Measurements from ENCODE around the gene PHACTR3. TPM values are rescaled to one million over a fixed set of nuclear protein-coding genes. Genes with fewer than 3 reads are reported as not detected.

The PHACTR3 gene
- total RNA-seq, 2 donors from 2014 or later = not detected

DNA sequence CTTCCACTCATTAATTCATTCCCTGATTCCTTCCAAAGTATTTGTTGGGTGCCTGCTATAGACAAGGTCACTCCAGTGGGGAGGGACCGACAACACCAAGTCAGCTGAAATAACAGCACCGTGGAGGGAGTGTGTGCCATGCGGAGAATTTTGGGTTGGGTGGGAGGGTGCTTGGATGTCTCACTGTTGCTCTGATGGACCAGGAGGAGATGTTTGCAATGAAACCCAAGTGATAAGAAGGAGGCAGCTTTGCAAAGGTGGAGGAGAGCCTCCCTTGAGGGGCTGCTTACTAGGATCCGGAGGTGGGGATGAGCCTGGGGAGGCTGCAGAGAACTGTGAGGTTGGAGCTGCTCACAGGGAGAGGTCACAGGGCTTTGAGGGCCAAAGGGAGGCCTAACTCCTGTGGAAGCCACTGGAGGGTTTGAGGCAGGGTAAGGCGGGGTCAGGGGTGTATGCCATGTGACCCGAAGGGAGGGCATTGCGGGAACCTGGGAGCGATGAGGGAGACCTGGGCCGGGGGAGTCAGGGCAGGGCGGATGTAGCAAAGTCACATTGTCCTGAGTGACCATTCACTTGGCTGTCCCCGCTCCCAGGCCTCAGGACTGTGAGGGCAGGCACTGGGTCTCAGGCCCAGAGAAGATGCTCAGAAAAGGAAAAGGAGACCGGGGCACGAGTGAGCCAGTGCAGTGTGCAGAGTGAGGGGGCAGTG lies 124.5 kb downstream of the PHACTR3 start:
- no peaks in the 10 kb centered on the region for H3K4me1 Mint-ChIP-seq
- no peak overlapping the region for H3K4me3 Mint-ChIP-seq
- H3K27ac Mint-ChIP-seq = no peak overlapping the region
- H3K36me3 Mint-ChIP-seq (ENCODE audit: low read depth) = no peaks in the 10 kb centered on the region
- no peaks in the 10 kb centered on the region for H3K9me3 Mint-ChIP-seq
- ATAC-seq (replicated peaks) = no peak
- peaks cover 13% of the 10 kb centered on the region for H3K27me3 Mint-ChIP-seq

DNA sequence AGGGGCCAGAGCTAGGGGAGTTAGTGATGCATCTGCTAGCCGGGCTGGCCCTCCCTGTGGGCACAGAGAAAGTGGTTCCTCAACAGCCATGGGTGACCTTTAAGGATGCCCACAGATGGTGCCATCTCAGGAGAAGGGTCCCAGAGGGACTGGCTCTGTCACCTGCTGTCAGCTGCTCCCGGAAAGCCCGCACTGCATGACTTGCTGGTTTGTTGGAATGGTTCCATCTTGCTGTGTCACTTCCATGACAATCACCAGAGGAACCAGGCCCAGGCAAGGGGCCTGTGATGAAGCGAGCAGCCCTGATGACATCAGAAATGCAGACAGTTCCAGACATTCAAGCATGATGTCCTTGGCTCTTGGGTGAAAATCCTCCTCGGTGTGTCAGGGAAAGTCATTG lies 125.2 kb downstream of the PHACTR3 start:
- H3K9me3 Mint-ChIP-seq = no peaks in the 10 kb centered on the region
- no peak for ATAC-seq (replicated peaks)
- H3K4me3 Mint-ChIP-seq = no peak overlapping the region
- H3K27ac Mint-ChIP-seq = no peak overlapping the region
- H3K27me3 Mint-ChIP-seq = peaks cover 13% of the 10 kb centered on the region
- H3K36me3 Mint-ChIP-seq (ENCODE audit: low read depth) = no peaks in the 10 kb centered on the region
- no peaks in the 10 kb centered on the region for H3K4me1 Mint-ChIP-seq

DNA sequence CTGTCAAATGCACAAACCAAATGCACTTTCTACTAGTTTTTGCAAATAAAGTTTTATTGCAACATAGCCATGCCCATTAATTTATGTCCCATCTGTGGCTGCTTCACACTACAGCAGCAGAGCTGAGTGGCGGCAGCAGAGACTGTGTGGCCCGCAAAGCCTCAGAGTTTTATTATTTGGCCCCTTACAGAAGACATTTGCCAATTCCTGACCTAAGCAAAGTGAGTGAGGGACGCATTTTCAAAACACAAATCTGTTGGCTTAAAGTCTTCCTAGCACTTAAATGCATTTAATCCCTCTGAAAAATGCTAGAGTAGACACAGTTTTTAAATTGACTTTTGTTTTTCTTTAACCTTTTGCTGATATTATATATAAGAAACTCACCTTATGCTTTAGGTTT lies 126.4 kb downstream of the PHACTR3 start:
- ATAC-seq (replicated peaks) = no peak
- Mint-ChIP-seq H3K4me1 (no peaks in the 10 kb centered on the region), H3K9me3 (no peaks in the 10 kb centered on the region), H3K36me3 (ENCODE audit: low read depth) (no peaks in the 10 kb centered on the region), H3K4me3 (no peak overlapping the region), H3K27ac (no peak overlapping the region), H3K27me3 (peaks cover 13% of the 10 kb centered on the region)

DNA sequence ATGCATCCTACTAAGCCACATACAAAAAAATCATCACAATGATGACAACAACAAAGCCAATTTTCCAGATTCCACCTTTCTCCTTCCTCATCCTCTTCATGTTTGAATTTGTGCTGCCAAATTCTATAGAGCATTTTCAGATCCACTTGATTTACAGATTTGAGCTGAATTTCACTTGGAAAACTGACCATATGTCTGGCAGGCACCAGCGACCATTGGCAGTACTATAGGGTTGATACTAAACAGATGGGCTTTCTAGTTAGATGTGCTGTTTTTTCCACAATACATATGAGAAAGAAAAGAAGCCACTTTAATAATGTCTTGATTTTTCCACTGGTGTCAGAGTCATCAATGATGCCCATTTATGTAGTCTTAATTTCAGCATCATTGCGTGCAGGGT lies 127.0 kb downstream of the PHACTR3 start:
- no peaks in the 10 kb centered on the region for H3K9me3 Mint-ChIP-seq
- peaks cover 13% of the 10 kb centered on the region for H3K27me3 Mint-ChIP-seq
- ATAC-seq (replicated peaks) = no peak
- H3K4me1 Mint-ChIP-seq = no peaks in the 10 kb centered on the region
- no peak overlapping the region for H3K4me3 Mint-ChIP-seq
- no peaks in the 10 kb centered on the region for H3K36me3 Mint-ChIP-seq (ENCODE audit: low read depth)
- no peak overlapping the region for H3K27ac Mint-ChIP-seq

DNA sequence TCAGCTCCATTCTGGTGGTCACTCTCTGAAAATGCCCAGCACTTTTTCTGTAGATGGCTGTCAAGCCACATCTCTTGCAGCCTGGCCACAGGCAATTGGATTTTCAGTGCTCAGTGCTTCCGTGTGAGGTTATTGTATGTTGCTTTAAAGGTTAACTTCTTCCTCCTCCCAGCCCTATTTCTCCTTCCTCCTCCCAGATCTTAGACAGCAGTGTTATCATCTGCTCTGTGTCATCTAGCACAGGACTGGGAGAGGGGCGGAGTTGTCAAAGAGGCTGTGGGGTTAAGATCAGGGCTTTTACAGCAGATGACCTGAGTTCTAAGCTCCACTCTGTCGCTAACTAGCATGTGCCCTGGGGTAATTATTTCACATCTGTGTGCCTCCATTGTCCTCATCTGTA lies 129.0 kb downstream of the PHACTR3 start:
- Mint-ChIP-seq H3K4me3 (no peak overlapping the region), H3K9me3 (no peaks in the 10 kb centered on the region), H3K27me3 (peaks cover 22% of the 10 kb centered on the region), H3K4me1 (no peaks in the 10 kb centered on the region), H3K27ac (no peak overlapping the region), H3K36me3 (ENCODE audit: low read depth) (no peaks in the 10 kb centered on the region)
- no peak for ATAC-seq (replicated peaks)

DNA sequence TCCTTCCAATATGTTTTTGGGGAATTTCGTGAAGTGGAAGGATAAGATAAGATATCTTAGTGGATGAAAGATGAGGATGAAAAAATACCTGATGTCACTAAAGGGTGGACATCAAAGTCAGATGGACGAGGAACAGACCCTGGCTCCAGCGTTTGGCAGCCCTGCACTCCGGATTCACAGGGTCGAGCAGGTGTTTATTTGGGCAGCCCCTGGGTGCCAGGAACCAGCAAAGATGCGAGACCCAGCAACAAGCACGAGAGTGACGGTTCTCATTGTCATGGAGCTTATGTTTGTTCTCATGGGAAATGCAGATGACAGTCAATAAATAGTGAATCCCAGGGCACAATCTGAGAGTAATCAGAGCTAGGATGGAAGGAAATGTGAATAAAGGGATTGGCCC lies 131.1 kb downstream of the PHACTR3 start:
- Mint-ChIP-seq H3K36me3 (ENCODE audit: low read depth) (no peaks in the 10 kb centered on the region), H3K27ac (no peak overlapping the region), H3K4me1 (no peaks in the 10 kb centered on the region), H3K27me3 (peaks cover 20% of the 10 kb centered on the region), H3K4me3 (no peak overlapping the region), H3K9me3 (no peaks in the 10 kb centered on the region)
- no peak for ATAC-seq (replicated peaks)

DNA sequence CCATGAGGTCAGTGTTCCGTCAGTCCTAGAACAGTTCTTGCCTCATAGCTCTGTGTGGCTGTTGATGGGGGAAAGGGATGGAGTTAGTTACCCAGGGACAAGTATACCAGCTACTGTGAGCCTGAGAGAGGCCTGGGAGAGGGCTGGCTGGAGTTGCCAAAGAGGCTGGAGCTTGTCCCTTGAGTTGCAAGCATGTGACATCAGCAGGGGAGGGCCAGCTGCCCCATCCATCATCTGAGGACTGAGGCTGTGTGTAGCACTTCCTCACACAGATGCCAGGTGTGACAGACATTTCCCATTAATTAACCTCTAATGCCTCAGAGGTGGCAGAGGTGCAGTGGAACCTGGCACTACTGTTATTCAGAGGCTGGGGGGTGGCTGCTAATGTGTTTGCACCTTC lies 131.6 kb downstream of the PHACTR3 start:
- H3K36me3 Mint-ChIP-seq (ENCODE audit: low read depth) = no peaks in the 10 kb centered on the region

DNA sequence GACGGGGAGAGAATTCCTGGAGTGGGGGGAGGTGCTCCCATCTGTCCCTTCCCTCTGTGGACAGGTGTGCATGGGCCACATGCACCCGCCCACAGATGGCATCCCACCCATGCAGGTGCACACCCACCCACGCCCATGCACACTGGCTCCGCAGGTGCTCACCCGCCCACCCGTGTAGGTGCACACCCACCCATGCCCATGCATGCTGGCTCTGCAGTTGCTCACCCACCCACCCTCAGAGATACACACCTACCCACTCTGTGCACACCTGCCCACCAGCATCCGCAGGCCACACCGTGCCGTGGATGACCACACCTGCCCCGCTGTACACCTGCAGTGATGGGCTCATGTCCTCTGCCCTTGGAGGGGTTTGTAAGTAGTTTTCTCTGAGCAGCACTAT lies 132.0 kb downstream of the PHACTR3 start:
- H3K9me3 Mint-ChIP-seq = no peaks in the 10 kb centered on the region
- no peak overlapping the region for H3K4me3 Mint-ChIP-seq
- H3K4me1 Mint-ChIP-seq = no peaks in the 10 kb centered on the region
- no peaks in the 10 kb centered on the region for H3K36me3 Mint-ChIP-seq (ENCODE audit: low read depth)
- no peak for ATAC-seq (replicated peaks)
- peaks cover 20% of the 10 kb centered on the region for H3K27me3 Mint-ChIP-seq
- H3K27ac Mint-ChIP-seq = no peak overlapping the region

More for the DNA sequence above, 131.6 kb downstream of the PHACTR3 start:
- Mint-ChIP-seq H3K4me3 (no peak overlapping the region), H3K27ac (no peak overlapping the region), H3K9me3 (no peaks in the 10 kb centered on the region), H3K27me3 (peaks cover 20% of the 10 kb centered on the region), H3K4me1 (no peaks in the 10 kb centered on the region)
- no peak for ATAC-seq (replicated peaks)

DNA sequence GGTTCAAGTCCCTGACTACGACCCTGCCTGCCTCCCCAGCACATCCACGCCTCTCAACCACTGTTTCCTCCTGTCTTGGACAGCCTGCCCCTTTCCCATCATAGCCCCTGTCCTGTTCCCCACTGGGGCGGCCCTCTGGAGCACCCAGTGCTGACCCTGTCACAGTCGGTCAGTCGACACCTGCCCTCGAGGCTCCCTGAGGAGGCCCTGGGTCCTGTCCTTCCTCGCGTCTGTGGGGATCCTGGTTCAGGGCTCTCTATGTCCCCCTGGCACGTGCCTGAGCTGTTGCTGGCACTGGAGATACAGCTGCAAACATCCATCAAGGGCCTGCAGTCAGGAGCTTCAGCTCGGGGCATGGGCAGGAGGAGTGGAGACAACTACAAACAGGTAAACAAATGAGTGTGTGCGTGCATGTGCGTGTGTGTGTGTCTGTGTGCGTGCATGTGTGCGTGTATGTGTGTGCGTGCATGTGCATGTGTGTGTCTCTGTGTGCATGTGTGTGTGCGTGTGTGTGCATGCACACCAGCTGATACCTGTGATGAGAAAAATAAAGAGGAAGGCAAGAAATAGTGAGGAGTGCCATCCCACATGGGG lies 132.8 kb downstream of the PHACTR3 start:
- H3K27ac Mint-ChIP-seq = no peak overlapping the region
- no peaks in the 10 kb centered on the region for H3K9me3 Mint-ChIP-seq
- H3K4me1 Mint-ChIP-seq = no peaks in the 10 kb centered on the region
- H3K36me3 Mint-ChIP-seq (ENCODE audit: low read depth) = no peaks in the 10 kb centered on the region
- H3K27me3 Mint-ChIP-seq = peaks cover 20% of the 10 kb centered on the region
- no peak overlapping the region for H3K4me3 Mint-ChIP-seq
- no peak for ATAC-seq (replicated peaks)

DNA sequence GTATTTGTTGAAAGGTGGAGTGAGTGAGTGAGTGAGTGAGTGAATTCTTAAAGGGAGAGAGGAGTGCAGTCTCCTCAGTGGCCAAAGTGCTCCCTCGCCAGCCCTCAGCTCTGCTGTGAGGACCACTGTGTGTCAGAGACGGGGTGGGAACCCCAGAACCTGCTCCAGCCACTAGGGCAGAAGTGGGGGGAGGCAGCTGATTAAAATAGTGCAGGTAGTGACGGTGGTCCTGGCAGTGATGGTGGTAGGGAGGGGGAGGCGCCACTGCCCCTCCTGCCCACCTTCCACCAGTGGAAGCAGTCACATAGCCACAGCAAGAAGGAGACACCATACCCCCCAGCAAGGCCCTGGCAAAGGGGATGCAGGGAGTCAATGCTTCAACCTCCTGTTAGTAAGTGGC lies 133.5 kb downstream of the PHACTR3 start:
- no peaks in the 10 kb centered on the region for H3K36me3 Mint-ChIP-seq (ENCODE audit: low read depth)
- H3K4me3 Mint-ChIP-seq = no peak overlapping the region
- ATAC-seq (replicated peaks) = no peak
- no peaks in the 10 kb centered on the region for H3K9me3 Mint-ChIP-seq
- H3K27me3 Mint-ChIP-seq = peaks cover 25% of the 10 kb centered on the region
- no peaks in the 10 kb centered on the region for H3K4me1 Mint-ChIP-seq
- H3K27ac Mint-ChIP-seq = no peak overlapping the region

DNA sequence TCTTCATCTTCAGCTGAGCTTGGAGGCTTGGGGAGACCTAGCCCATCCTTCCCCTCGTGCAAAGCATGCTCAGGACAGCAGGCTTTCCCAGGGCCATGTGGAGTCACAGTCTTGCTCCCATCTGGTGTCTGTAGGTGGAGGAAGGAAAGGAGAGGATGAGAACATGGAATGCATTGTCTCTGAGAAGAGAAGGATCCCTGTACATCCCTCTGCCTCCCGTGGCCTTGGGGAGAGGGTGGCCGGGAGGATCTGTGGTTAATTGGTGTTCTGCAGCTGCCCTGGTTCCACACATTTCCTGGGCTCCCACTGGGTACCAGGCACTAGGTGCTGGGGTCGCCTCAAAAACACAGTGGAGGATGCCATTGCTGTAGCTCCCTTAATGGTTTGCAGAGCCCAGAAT lies 134.5 kb downstream of the PHACTR3 start:
- no peaks in the 10 kb centered on the region for H3K4me1 Mint-ChIP-seq
- H3K27me3 Mint-ChIP-seq = peaks cover 25% of the 10 kb centered on the region
- H3K4me3 Mint-ChIP-seq = no peak overlapping the region
- ATAC-seq (replicated peaks) = no peak
- H3K36me3 Mint-ChIP-seq (ENCODE audit: low read depth) = no peaks in the 10 kb centered on the region
- H3K9me3 Mint-ChIP-seq = no peaks in the 10 kb centered on the region
- no peak overlapping the region for H3K27ac Mint-ChIP-seq

DNA sequence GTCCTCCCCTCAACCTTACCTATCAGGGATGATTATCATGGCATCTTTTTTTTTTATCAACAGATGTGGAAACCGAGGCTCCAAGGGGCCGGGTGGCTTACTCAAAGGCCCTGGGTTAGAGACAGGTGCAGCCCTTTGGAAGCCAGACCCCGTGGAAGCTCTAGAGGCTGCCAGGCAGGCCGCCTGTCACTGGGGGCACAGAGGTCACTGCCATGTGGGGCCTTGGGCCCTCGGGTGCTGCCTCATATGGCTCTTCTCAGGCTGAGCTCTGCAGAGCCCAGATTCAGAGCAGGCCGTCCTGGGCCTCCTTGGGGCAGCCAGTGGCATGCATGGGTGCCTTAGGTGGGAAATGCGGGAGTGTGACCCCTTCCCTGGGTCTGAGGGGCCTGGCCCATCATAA lies 136.3 kb downstream of the PHACTR3 start:
- Mint-ChIP-seq H3K27me3 (peaks cover 25% of the 10 kb centered on the region), H3K27ac (no peak overlapping the region), H3K4me1 (no peaks in the 10 kb centered on the region), H3K4me3 (no peak overlapping the region), H3K36me3 (ENCODE audit: low read depth) (no peaks in the 10 kb centered on the region), H3K9me3 (no peaks in the 10 kb centered on the region)
- ATAC-seq (replicated peaks) = no peak

DNA sequence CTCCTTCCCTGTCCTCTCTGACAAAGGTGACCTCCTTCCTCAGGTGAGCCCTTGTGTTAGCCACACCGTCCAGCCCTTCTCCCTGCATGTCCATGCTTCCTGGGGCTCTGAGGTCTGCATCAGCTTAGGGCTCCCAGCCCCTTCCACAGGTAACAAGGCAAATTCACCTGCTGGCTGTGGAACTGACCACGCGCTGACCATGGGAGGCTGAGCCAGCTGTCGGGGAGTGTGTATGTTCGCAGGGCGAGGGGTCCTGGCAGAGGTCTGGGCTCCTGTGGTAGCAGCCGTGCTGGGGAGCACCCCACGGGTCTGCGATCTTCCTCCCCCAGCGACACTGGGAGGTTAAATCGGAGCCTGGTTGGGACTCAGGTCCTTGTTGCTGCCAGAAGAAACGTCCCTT lies 136.7 kb downstream of the PHACTR3 start:
- Mint-ChIP-seq H3K9me3 (no peaks in the 10 kb centered on the region), H3K4me1 (no peaks in the 10 kb centered on the region), H3K36me3 (ENCODE audit: low read depth) (no peaks in the 10 kb centered on the region), H3K27me3 (peaks cover 25% of the 10 kb centered on the region), H3K27ac (no peak overlapping the region), H3K4me3 (no peak overlapping the region)
- ATAC-seq (replicated peaks) = no peak

DNA sequence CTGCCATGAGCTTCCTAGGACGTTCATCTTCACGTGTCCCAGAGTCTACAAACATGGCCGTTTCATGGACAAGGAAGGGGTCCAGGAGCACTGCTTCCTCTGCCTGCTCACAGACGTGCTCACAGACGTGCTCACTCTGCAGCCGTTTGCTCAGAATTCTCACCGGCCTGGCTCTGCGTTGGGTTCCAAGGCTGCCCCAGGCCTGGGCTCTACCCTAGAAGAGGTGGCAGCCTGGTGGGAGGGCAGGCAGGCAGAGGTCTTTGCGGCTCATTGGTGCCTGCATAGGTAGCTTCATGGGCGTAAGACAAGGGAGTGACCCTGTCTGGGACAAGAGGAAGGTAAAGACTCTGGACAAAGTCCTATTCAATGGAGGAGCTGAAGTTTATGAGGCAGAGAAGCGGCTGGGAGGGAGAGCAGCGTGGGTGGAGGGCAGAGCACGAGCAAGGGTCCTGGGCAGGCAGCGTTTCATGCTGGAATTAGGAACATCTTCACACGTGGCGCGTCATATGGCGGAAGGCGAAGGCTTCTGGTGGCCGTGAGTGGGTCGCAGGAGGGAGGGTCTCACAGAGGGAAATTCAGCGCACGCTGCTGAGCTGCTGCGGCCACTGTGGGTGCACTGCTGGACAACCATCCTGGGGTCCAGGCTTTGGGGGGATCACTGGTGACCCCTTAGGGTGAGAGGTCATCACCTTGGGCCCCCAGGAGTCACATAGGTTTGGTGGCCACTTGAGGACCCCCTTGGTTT lies 138.2 kb downstream of the PHACTR3 start:
- H3K4me1 Mint-ChIP-seq = no peaks in the 10 kb centered on the region
- H3K4me3 Mint-ChIP-seq = no peak overlapping the region
- H3K27ac Mint-ChIP-seq = no peak overlapping the region
- no peak for ATAC-seq (replicated peaks)
- H3K9me3 Mint-ChIP-seq = no peaks in the 10 kb centered on the region
- peaks cover 19% of the 10 kb centered on the region for H3K27me3 Mint-ChIP-seq
- no peaks in the 10 kb centered on the region for H3K36me3 Mint-ChIP-seq (ENCODE audit: low read depth)

DNA sequence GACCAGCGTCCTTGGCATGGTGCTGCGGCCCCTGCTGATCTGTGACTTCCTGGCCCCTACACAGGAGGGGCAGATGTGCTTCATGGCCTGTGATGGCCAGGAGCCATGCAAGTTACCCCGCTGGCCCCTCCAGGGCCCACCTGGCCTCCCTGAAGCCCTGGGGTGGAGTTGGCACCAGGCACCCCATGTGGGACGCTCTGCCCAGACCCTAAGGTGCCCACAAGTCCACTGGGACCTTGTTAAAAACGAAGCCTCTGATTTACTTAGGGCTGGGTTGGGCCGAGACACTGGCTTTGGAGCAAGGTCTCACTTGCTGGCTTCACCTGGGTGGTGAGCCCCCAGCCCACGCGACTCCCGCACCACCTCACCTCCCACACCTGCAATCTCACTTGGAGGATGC lies 139.0 kb downstream of the PHACTR3 start:
- no peak for ATAC-seq (replicated peaks)
- no peaks in the 10 kb centered on the region for H3K4me1 Mint-ChIP-seq
- H3K27me3 Mint-ChIP-seq = peaks cover 13% of the 10 kb centered on the region
- H3K4me3 Mint-ChIP-seq = no peak overlapping the region
- H3K27ac Mint-ChIP-seq = no peak overlapping the region
- no peaks in the 10 kb centered on the region for H3K9me3 Mint-ChIP-seq
- no peaks in the 10 kb centered on the region for H3K36me3 Mint-ChIP-seq (ENCODE audit: low read depth)
